K562 (cell line): ENCODE results near the gene SUOX. TPM values are rescaled to one million over a fixed set of nuclear protein-coding genes. Genes with fewer than 3 reads are reported as not detected.
"Not testable (repeated sequence)": the region's sequence is repeated elsewhere in the genome, so short reads cannot be mapped to it uniquely, and the experiment has no call there.

ENCODE experiments used
- ATAC-seq: fragments of 200-7000 bp; cut with Tn5 transposase; 3 replicates; pipeline ENCODE4 v1.9.1; 2020; ENCODE audit warnings: moderate library complexity
- BruUV-seq: library from RNA; stranded (reverse); fragments of 400-500 nt; replicated peaks from 2 replicates; lab custom pipeline; 2021; lab: Mats Ljungman, UMichigan
- CTCF ChIA-PET: fragments of 300-600 bp; formaldehyde crosslinking; extraction: SDS; loops from one replicate; lab custom pipeline; 2021; ENCODE audit warnings: low intra/inter-chr PET ratio; lab: Yijun Ruan, JAX
- POLR2A ChIA-PET: fragments of 300-600, 350-650 bp; sonication (Branson Sonifier 250); formaldehyde crosslinking; extraction: SDS; loops from one replicate; lab custom pipeline; 2021; ENCODE audit warnings: antibody characterized with exemption, inconsistent platforms; lab: Yijun Ruan, JAX
- DNase-seq, 4 experiments: peaks; one replicate each; pipeline versions ENCODE4 v3.0.0 to v3.0.0-alpha.2; 2011 to 2018; ENCODE audit warnings: low spot score in 3 of 4, mixed read lengths in 3 of 4; ENCODE audit errors: extremely low read depth in 1 of 4
- FAIRE-seq: peaks from 2 replicates; lab custom pipeline; 2011; peaks lifted over from hg19 to GRCh38; lab: Jason Lieb, UNC
- H2AFZ ChIP-seq: 2 replicates; pipeline ENCODE4 v1.6.0; 2011; ENCODE audit warnings: low read depth, low read length, control low read depth, inconsistent platforms
- H3K27ac ChIP-seq: fragments of 200-600 bp; 3 replicates; pipeline ENCODE4 v1.8.0; 2011; ENCODE audit warnings: low read depth, mild to moderate bottlenecking, control low read depth, inconsistent platforms, low read length, moderate library complexity, mixed read lengths; ENCODE audit errors: extremely low read depth
- H3K27me3 ChIP-seq, 2 experiments: fragments of 300-600 bp in 1 of 2; 2 replicates in 1 of 2; 3 replicates in 1 of 2; pipeline versions ENCODE4 v1.6.0 to v1.8.0; 2011; ENCODE audit warnings: inconsistent platforms in 2 of 2, low read length in 2 of 2, mild to moderate bottlenecking in 1 of 2, mixed read lengths in 1 of 2, moderate library complexity in 1 of 2; ENCODE audit not compliant: control insufficient read depth in 2 of 2, insufficient read depth in 2 of 2
- H3K36me3 ChIP-seq: fragments of 300-600 bp; 3 replicates; pipeline ENCODE4 v1.8.0; 2011; ENCODE audit warnings: mild to moderate bottlenecking, low read length, inconsistent platforms; ENCODE audit not compliant: control insufficient read depth, insufficient read depth
- H3K4me1 ChIP-seq, 2 experiments: fragments of 200-600 bp in 1 of 2; replicated peaks in 1 of 2; 2 replicates in 1 of 2; 3 replicates in 1 of 2; pipeline versions ENCODE4 v1.5.1 to v1.8.0; 2011; ENCODE audit warnings: inconsistent platforms in 2 of 2, low read length in 2 of 2, mild to moderate bottlenecking in 1 of 2, mixed read lengths in 1 of 2, moderate library complexity in 1 of 2; ENCODE audit not compliant: control insufficient read depth in 2 of 2, insufficient read depth in 2 of 2
- H3K4me2 ChIP-seq: 2 replicates; pipeline ENCODE4 v1.6.1; 2011; ENCODE audit warnings: low read length, control low read depth, inconsistent platforms, mixed read lengths; ENCODE audit not compliant: insufficient read depth
- H3K4me3 ChIP-seq: fragments of 200-600 bp; sonication (generic), shearing (Covaris generic); 2 replicates; pipeline ENCODE4 v1.5.1; 2016; ENCODE audit warnings: control low read depth, inconsistent platforms
- H3K79me2 ChIP-seq: fragments of 200-600 bp; 3 replicates; pipeline ENCODE4 v1.8.0; 2011; ENCODE audit warnings: low read length, inconsistent platforms; ENCODE audit not compliant: control insufficient read depth, insufficient read depth
- H3K9ac ChIP-seq, 2 experiments: 2 replicates each; pipeline versions ENCODE4 v1.6.0 to v1.6.1; 2011; ENCODE audit warnings: low read depth in 2 of 2, low read length in 2 of 2, control low read depth in 1 of 2, inconsistent platforms in 1 of 2, mild to moderate bottlenecking in 1 of 2, mixed read lengths in 1 of 2; ENCODE audit not compliant: insufficient read depth in 1 of 2
- H3K9me1 ChIP-seq: one replicate; pipeline ENCODE4 v1.6.0; 2011; ENCODE audit warnings: inconsistent platforms, mild to moderate bottlenecking, low read length, moderate library complexity; ENCODE audit not compliant: control insufficient read depth, insufficient read depth
- H3K9me3 ChIP-seq: replicated peaks from 2 replicates; pipeline ENCODE4 v1.5.1; 2011; ENCODE audit warnings: low read depth, low read length, inconsistent platforms; ENCODE audit not compliant: control insufficient read depth, insufficient read depth
- H4K20me1 ChIP-seq: replicated peaks from 2 replicates; pipeline ENCODE4 v1.6.1; 2011; ENCODE audit warnings: low read length, inconsistent platforms, mixed read lengths; ENCODE audit not compliant: control insufficient read depth, insufficient read depth
- CBX2 ChIP-seq: fragments of 200-600 bp; sonication (generic); IDR thresholded peaks from one replicate; pipeline ENCODE4 v1.6.1; 2012; ENCODE audit warnings: mild to moderate bottlenecking, low read length, inconsistent platforms; ENCODE audit not compliant: insufficient read depth, poor library complexity, severe bottlenecking
- DMBX1 ChIP-seq: fragments of 250-450 bp; sonication (Bioruptor Pico); IDR thresholded peaks from 2 replicates; pipeline ENCODE4 v1.8.0; 2022; ENCODE audit warnings: inconsistent platforms, mild to moderate bottlenecking, moderate library complexity, borderline replicate concordance
- NFXL1 ChIP-seq: fragments of 450-650 bp; formaldehyde crosslinking; IDR thresholded peaks from 2 replicates; pipeline ENCODE4 v1.4.0; 2021; ENCODE audit warnings: mild to moderate bottlenecking
- NFYB ChIP-seq: IDR thresholded peaks from 2 replicates; pipeline ENCODE4 v1.6.1; 2011; ENCODE audit warnings: mild to moderate bottlenecking, moderate library complexity; ENCODE audit not compliant: insufficient read length; ENCODE audit errors: extremely low read depth
- SIN3A ChIP-seq, 2 experiments: fragments of 150-350 bp in 1 of 2; IDR thresholded peaks; 2 replicates each; pipeline ENCODE4 v1.6.1; 2011 to 2016; ENCODE audit warnings: borderline replicate concordance in 2 of 2, low read depth in 2 of 2, low read length in 2 of 2, mild to moderate bottlenecking in 2 of 2, moderate library complexity in 2 of 2; ENCODE audit not compliant: control insufficient read depth in 1 of 2
- TAF15 ChIP-seq: fragments of 200-400 bp; formaldehyde crosslinking; IDR thresholded peaks from 2 replicates; pipeline ENCODE4 v1.6.1; 2017; ENCODE audit warnings: mild to moderate bottlenecking, low read depth, low read length, moderate library complexity
- TEAD1 ChIP-seq, 2 experiments: fragments of 450-650 bp in 1 of 2; sonication (generic) in 1 of 2; formaldehyde crosslinking; IDR thresholded peaks; 2 replicates each; pipeline versions ENCODE4 v1.4.0 to v1.8.0; 2020 to 2022; ENCODE audit warnings: mild to moderate bottlenecking in 2 of 2, missing genetic modification reagents in 1 of 2
- ZFP91 ChIP-seq: sonication (generic); formaldehyde crosslinking; IDR thresholded peaks from 2 replicates; pipeline ENCODE4 v1.8.0; 2022; ENCODE audit warnings: mild to moderate bottlenecking, missing genetic modification reagents
- WGBS: fragments of 100-300 bp; shearing (Covaris generic); methylation state at CpG from one replicate; pipeline ENCODE4 v1.1.6; 2016; ENCODE audit warnings: low coverage, mixed read lengths; ENCODE audit not compliant: insufficient coverage; ENCODE audit errors: missing lambda C conversion rate; 5-methylcytosine and 5-hydroxymethylcytosine counted together
- in situ Hi-C: fragments of 300-500 bp; cut with MboI; formaldehyde crosslinking; loops from 4 replicates; pipeline ENCODE4 v1.15.0; 2018; ENCODE audit warnings: inconsistent platforms, mixed read lengths
- intact Hi-C: fragments of 100-400 bp; cut with micrococcal nuclease; formaldehyde crosslinking; loops from 2 replicates; pipeline ENCODE4 v1.14.2; 2022
- polyA plus RNA-seq, 8 experiments: library from polyadenylated mRNA; depleted of rRNA in 4 of 8; stranded (reverse) in 5 of 8; unstranded in 3 of 8; fragments of >200 nt; fragmentation: Nextera tagmentation in 2 of 8; fragmentation: Illumina TruSeq in 1 of 8; extraction: Ambion mirVana in 2 of 8; extraction: Trizol in 1 of 8; gene quantifications; 2 replicates each; pipeline versions ENCODE4 v1.2.1 to v1.2.3, GENCODE V29; 2011 to 2014; ENCODE audit warnings: inconsistent platforms in 1 of 8, missing spikeins in 1 of 8
- total RNA-seq, 7 experiments: library from RNA; depleted of rRNA in 6 of 7; stranded (reverse); fragments of >200 nt in 6 of 7; fragmentation: Illumina TruSeq in 2 of 7; extraction: Trizol in 2 of 7; gene quantifications; 2 replicates each; pipeline versions ENCODE4 v1.2.1 to v1.2.3, GENCODE V29; 2011 to 2021; ENCODE audit warnings: low replicate concordance in 1 of 7

The SUOX gene
- total and polyA plus RNA-seq, 9 of the 15 experiments (the other 6 are each of a cell fraction or from before 2014, with no cell fraction given), result 9.2 to 39.7 (median 25.4) TPM

GRCh38 chr12:55997535-55997859 is 421 bp downstream of the SUOX start (continued):
- TF ChIP-seq ZFP91 (no peak), CBX2 (no peak), SIN3A (IDR thresholded peaks at IDR 0.05; ENCODE audit: borderline replicate concordance in 2 of 2, control insufficient read depth in 1 of 2, low read depth in 2 of 2, low read length in 2 of 2) (no peak), TAF15 (no peak), NFXL1 (no peak), DMBX1 (CRISPR knock-in tag) (no peak), TEAD1 (CRISPR knock-in tag; IDR thresholded peaks at IDR 0.05) (no peak)

GRCh38 chr12:55999522-55999921 is 2.4 kb downstream of the SUOX start:
- 83% methylated on average over 6 of the region's 6 CpGs for WGBS
- Histone ChIP-seq H3K79me2 (peaks cover 19% of the 10 kb centered on the region), H3K36me3 (peaks cover 31% of the 10 kb centered on the region), H3K4me1 (peaks cover 11 to 39% of the 10 kb centered on the region in 2 experiments; a peak in 4 of 5 replicates)
- ATAC-seq, CTCF ChIA-PET, H3K9me3 ChIP-seq, BruUV-seq, FAIRE-seq, intact Hi-C loops, H3K4me2 ChIP-seq, H3K27me3 ChIP-seq, H2AFZ ChIP-seq, H3K9ac ChIP-seq, H3K9me1 ChIP-seq, H3K27ac ChIP-seq, H3K4me3 ChIP-seq, DNase-seq, H4K20me1 ChIP-seq: not testable (repeated sequence)
- POLR2A ChIA-PET, result interaction anchor here (1.5 to 5.1 kb wide), 4 partner anchors 10 to 25 kb away, joined by 5 to 31 read pairs (median 14); partner anchors contain the start of genes IKZF4 and RAB5B
- in situ Hi-C loops, result loop anchor here (5.0 kb wide), 1 partner anchor 33 kb away; no protein-coding TSS in a partner anchor
- peak; percentile 35 for TF ChIP-seq NFYB
